K562 (cell line): Measurements from ENCODE around the gene LAMB4. TPM values are rescaled to one million over a fixed set of nuclear protein-coding genes. Genes with fewer than 3 reads are reported as not detected.

Experiments used
- ATF1 ChIP-seq, 2 experiments: fragments of 450-650 bp in 1 of 2; IDR thresholded peaks; 2 replicates each; pipeline ENCODE4 v1.6.1; 2016; ENCODE audit warnings: missing compliant biosample characterization in 1 of 2, missing genetic modification characterization in 1 of 2
- CC2D1A ChIP-seq: fragments of 450-650 bp; IDR thresholded peaks from 2 replicates; pipeline ENCODE4 v1.6.1; 2017; ENCODE audit warnings: mild to moderate bottlenecking
- FOXK2 ChIP-seq, 2 experiments: fragments of 450-650 bp; IDR thresholded peaks in 1 of 2; conservative IDR thresholded peaks in 1 of 2; 2 replicates each; pipeline ENCODE4 v1.6.1; 2016; ENCODE audit warnings: low read depth in 2 of 2, mild to moderate bottlenecking in 1 of 2
- HDAC2 ChIP-seq: fragments of 450-650 bp; IDR thresholded peaks from 2 replicates; pipeline ENCODE4 v1.6.1; 2016; ENCODE audit warnings: mild to moderate bottlenecking
- HDAC3 ChIP-seq: fragments of 450-650 bp; IDR thresholded peaks from 2 replicates; pipeline ENCODE4 v1.6.1; 2018; ENCODE audit warnings: borderline replicate concordance, mild to moderate bottlenecking, moderate library complexity; ENCODE audit not compliant: partially characterized antibody
- JUND ChIP-seq, 2 experiments: IDR thresholded peaks; 2 replicates in 1 of 2; 3 replicates in 1 of 2; pipeline ENCODE4 v1.6.1; 2011; ENCODE audit warnings: borderline replicate concordance in 2 of 2, low read depth in 2 of 2, low read length in 2 of 2, improper control_type of control experiment in 1 of 2, missing biosample characterization in 1 of 2, missing genetic modification characterization in 1 of 2, missing genetic modification reagents in 1 of 2
- KLF6 ChIP-seq: fragments of 250-450 bp; sonication (Bioruptor Pico); IDR thresholded peaks from 2 replicates; pipeline ENCODE4 v1.4.0; 2020; ENCODE audit warnings: mild to moderate bottlenecking, moderate library complexity, borderline replicate concordance
- MTA1 ChIP-seq: fragments of 450-650 bp; IDR thresholded peaks from 2 replicates; pipeline ENCODE4 v1.6.1; 2017; ENCODE audit warnings: borderline replicate concordance
- NCOA2 ChIP-seq, 2 experiments: fragments of 450-650 bp; IDR thresholded peaks; 2 replicates each; pipeline ENCODE4 v1.6.1; 2018; ENCODE audit warnings: mild to moderate bottlenecking in 2 of 2, moderate library complexity in 1 of 2; ENCODE audit not compliant: partially characterized antibody in 2 of 2
- NFRKB ChIP-seq: fragments of 450-650 bp; IDR thresholded peaks from 2 replicates; pipeline ENCODE4 v1.6.1; 2016; ENCODE audit warnings: low read depth
- POLR2AphosphoS5 ChIP-seq: IDR thresholded peaks from 2 replicates; pipeline ENCODE4 v1.6.1; 2011; ENCODE audit warnings: mild to moderate bottlenecking, low read depth, low read length, moderate library complexity; ENCODE audit not compliant: control insufficient read depth, insufficient read depth
- POLR2H ChIP-seq: IDR thresholded peaks from 2 replicates; pipeline ENCODE4 v1.6.1; 2016; ENCODE audit warnings: missing genetic modification characterization, low read depth, mild to moderate bottlenecking, control low read depth, missing compliant biosample characterization, moderate library complexity
- RBM39 ChIP-seq: fragments of 200-400 bp; formaldehyde crosslinking; optimal IDR thresholded peaks from 2 replicates; pipeline ENCODE3; 2018; ENCODE audit warnings: low read depth, low read length
- SAFB ChIP-seq: fragments of 200-400 bp; formaldehyde crosslinking; IDR thresholded peaks from 2 replicates; pipeline ENCODE4 v1.6.1; 2017; ENCODE audit warnings: low read depth, low read length, borderline replicate concordance
- SFPQ ChIP-seq: fragments of 200-400 bp; formaldehyde crosslinking; IDR thresholded peaks from 2 replicates; pipeline ENCODE4 v1.6.1; 2017; ENCODE audit warnings: mild to moderate bottlenecking, low read depth, low read length, moderate library complexity
- SMAD4 ChIP-seq: fragments of 250-450 bp; sonication (Bioruptor Pico); conservative IDR thresholded peaks from 2 replicates; pipeline ENCODE4 v1.8.0; 2021; ENCODE audit warnings: inconsistent platforms, mild to moderate bottlenecking, moderate library complexity
- SP1 ChIP-seq: sonication (generic); formaldehyde crosslinking; IDR thresholded peaks from 2 replicates; pipeline ENCODE4 v1.8.1; 2022; ENCODE audit warnings: mild to moderate bottlenecking, missing genetic modification reagents
- TBL1XR1 ChIP-seq, 2 experiments: IDR thresholded peaks; 2 replicates each; pipeline ENCODE4 v1.6.1; 2012; ENCODE audit warnings: improper control_type of control experiment in 2 of 2, low read length in 2 of 2, mild to moderate bottlenecking in 1 of 2
- TBP ChIP-seq: optimal IDR thresholded peaks from 2 replicates; pipeline ENCODE3; 2011; ENCODE audit warnings: low read depth, low read length, improper control_type of control experiment
- TCF7 ChIP-seq: sonication (generic); IDR thresholded peaks from 2 replicates; pipeline ENCODE4 v1.6.1; 2016; ENCODE audit warnings: antibody characterized with exemption, borderline replicate concordance
- TRIM25 ChIP-seq: fragments of 450-650 bp; IDR thresholded peaks from 2 replicates; pipeline ENCODE4 v1.7.0; 2016; ENCODE audit warnings: borderline replicate concordance
- ZKSCAN8 ChIP-seq: fragments of 200-800 bp; sonication (Bioruptor generic); IDR thresholded peaks from 2 replicates; pipeline ENCODE4 v1.6.1; 2016; ENCODE audit warnings: missing genetic modification characterization, missing compliant biosample characterization
- ZNF3 ChIP-seq: fragments of 250-450 bp; sonication (Bioruptor Pico); IDR thresholded peaks from 2 replicates; pipeline ENCODE4 v1.5.0; 2021; ENCODE audit warnings: mild to moderate bottlenecking, moderate library complexity
- ZNF324 ChIP-seq: fragments of 250-450 bp; sonication (Bioruptor Pico); IDR thresholded peaks from 2 replicates; pipeline ENCODE4 v1.4.0; 2020; ENCODE audit warnings: mild to moderate bottlenecking
- polyA plus RNA-seq, 8 experiments: library from polyadenylated mRNA; depleted of rRNA in 4 of 8; stranded (reverse) in 5 of 8; unstranded in 3 of 8; fragments of >200 nt; fragmentation: Nextera tagmentation in 2 of 8; fragmentation: Illumina TruSeq in 1 of 8; extraction: Ambion mirVana in 2 of 8; extraction: Trizol in 1 of 8; gene quantifications; 2 replicates each; pipeline versions ENCODE4 v1.2.1 to v1.2.3, GENCODE V29; 2011 to 2014; ENCODE audit warnings: inconsistent platforms in 1 of 8, missing spikeins in 1 of 8
- total RNA-seq, 7 experiments: library from RNA; depleted of rRNA in 6 of 7; stranded (reverse); fragments of >200 nt in 6 of 7; fragmentation: Illumina TruSeq in 2 of 7; extraction: Trizol in 2 of 7; gene quantifications; 2 replicates each; pipeline versions ENCODE4 v1.2.1 to v1.2.3, GENCODE V29; 2011 to 2021; ENCODE audit warnings: low replicate concordance in 1 of 7

The LAMB4 gene
- total and polyA plus RNA-seq, 9 of the 15 experiments (the other 6 are each of a cell fraction or from before 2014, with no cell fraction given) = 0.06 to 0.13 (median 0.07) TPM; not detected in 6

- TF ChIP-seq POLR2AphosphoS5 (peak; percentile 86; the same call in 1 of the 2 replicates), SAFB (no peak), CC2D1A (peak; percentile 91), ZNF3 (CRISPR knock-in tag) (no peak), TRIM25 (0 out of 2 replicates have a peak, but pooled peaks have one; percentile 48), SFPQ (no peak), RBM39 (no peak), FOXK2 (conservative IDR thresholded peaks at IDR 0.05 in 1 of 2, IDR thresholded peaks at IDR 0.05 in 1 of 2; ENCODE audit: low read depth in 2 of 2) (peak; percentile 85 to 90), MTA1 (peak; percentile 78), POLR2H (tag) (no peak), HDAC3 (peak; percentile 98), ZNF324 (CRISPR knock-in tag) (no peak), TCF7 (peak; percentile 25; the same call in 1 of the 2 replicates), NFRKB (peak; percentile 38; the same call in 1 of the 2 replicates), SP1 (CRISPR knock-in tag) (no peak), SMAD4 (CRISPR knock-in tag) (peak; percentile 81), ATF1 (CRISPR knock-in tag; IDR thresholded peaks at IDR 0.05) (no peak), ATF1 (tag; IDR thresholded peaks at IDR 0.05) (peak; percentile 74), TBP (no peak), HDAC2 (peak; percentile 98), NCOA2 (IDR thresholded peaks at IDR 0.05; ENCODE audit: partially characterized antibody in 2 of 2) (peak; percentile 66 to 69), ZKSCAN8 (no peak; the same call in 1 of the 2 replicates), TBL1XR1 (IDR thresholded peaks at IDR 0.05; ENCODE audit: low read length in 2 of 2) (peak; percentile 84 to 99), KLF6 (CRISPR knock-in tag) (no peak), JUND (IDR thresholded peaks at IDR 0.05; ENCODE audit: borderline replicate concordance, low read depth, low read length) (peak; percentile 95), JUND (tag; IDR thresholded peaks at IDR 0.05; ENCODE audit: borderline replicate concordance, low read depth, low read length) (peak; percentile 96; the same call in 2 of the 3 replicates)
These were observed 117.4 kb downstream of the LAMB4 start (continued) for GRCh38 chr7:108012499-108013430.
